AG10803 (cell line): Measurements from ENCODE around the gene COL18A1.

Experiments
- DNase-seq: peaks from one replicate; pipeline ENCODE4 v3.0.0; 2010; ENCODE audit warnings: low read depth
- H3K4me3 ChIP-seq: 2 replicates; pipeline ENCODE4 v1.5.1; 2011; ENCODE audit warnings: mild to moderate bottlenecking, low read length, control low read depth
- CTCF ChIP-seq: conservative IDR thresholded peaks from 2 replicates; pipeline ENCODE4 v1.5.1; 2011; ENCODE audit warnings: mild to moderate bottlenecking, low read length, control low read depth, inconsistent platforms

The COL18A1 gene

GRCh38 chr21:45477176-45478114 is 72.5 kb downstream of the COL18A1 start:
- H3K4me3 ChIP-seq: no peak overlapping the region
- no peak for TF ChIP-seq CTCF
- no peak for DNase-seq

- H3K4me3 ChIP-seq: peak overlapping the region; percentile 40
- DNase-seq: peak; percentile 56
Observed at GRCh38 chr21:45478115-45478801, 73.3 kb downstream of the COL18A1 start.

GRCh38 chr21:45478816-45479669 is 74.1 kb downstream of the COL18A1 start:
- H3K4me3 ChIP-seq: no peak overlapping the region
- no peak for TF ChIP-seq CTCF
- DNase-seq: no peak

More at GRCh38 chr21:45478115-45478801, 73.3 kb downstream of the COL18A1 start:
- TF ChIP-seq CTCF: peak; percentile 81

GRCh38 chr21:45479691-45480675 is 75.0 kb downstream of the COL18A1 start:
- TF ChIP-seq CTCF: no peak
- no peak overlapping the region for H3K4me3 ChIP-seq
- no peak for DNase-seq

- no peak for DNase-seq
Observed at GRCh38 chr21:45480701-45481500, 75.9 kb downstream of the COL18A1 start.

More at GRCh38 chr21:45480701-45481500, 75.9 kb downstream of the COL18A1 start:
- no peak overlapping the region for H3K4me3 ChIP-seq
- no peak for TF ChIP-seq CTCF
